Skeletal muscle cell (primary cell): ENCODE results near the gene SLC22A4.

Experiments used
- DNase-seq: peaks from one replicate; pipeline ENCODE4 v3.0.0-alpha.2; 2010; ENCODE audit warnings: low read depth
- H3K4me3 ChIP-seq: 2 replicates; pipeline ENCODE4 v1.5.1; 2011; ENCODE audit warnings: low read depth, mild to moderate bottlenecking, control low read depth, low read length, moderate library complexity

SLC22A4 gene

GRCh38 chr5:132319975-132320374, 25.8 kb downstream of the SLC22A4 start:
- no peak overlapping the region for H3K4me3 ChIP-seq
- no peak for DNase-seq

- no peak overlapping the region for H3K4me3 ChIP-seq
- DNase-seq: no peak
Observed at GRCh38 chr5:132321109-132321721, 27.0 kb downstream of the SLC22A4 start.

GRCh38 chr5:132322266-132322665, 28.1 kb downstream of the SLC22A4 start:
- no peak overlapping the region for H3K4me3 ChIP-seq
- no peak for DNase-seq

GRCh38 chr5:132323202-132323601, 29.0 kb downstream of the SLC22A4 start:
- H3K4me3 ChIP-seq: no peak overlapping the region
- no peak for DNase-seq

GRCh38 chr5:132325691-132326090, 31.5 kb downstream of the SLC22A4 start:
- no peak overlapping the region for H3K4me3 ChIP-seq
- no peak for DNase-seq

GRCh38 chr5:132327252-132327955, 33.2 kb downstream of the SLC22A4 start:
- DNase-seq: no peak
- H3K4me3 ChIP-seq: no peak overlapping the region

- no peak overlapping the region for H3K4me3 ChIP-seq
- DNase-seq: no peak
Observed at GRCh38 chr5:132334812-132335211, 40.6 kb downstream of the SLC22A4 start.

GRCh38 chr5:132335402-132335801, 41.2 kb downstream of the SLC22A4 start:
- no peak for DNase-seq

GRCh38 chr5:132339502-132339901, 45.3 kb downstream of the SLC22A4 start:
- H3K4me3 ChIP-seq: no peak overlapping the region
- no peak for DNase-seq

More at GRCh38 chr5:132335402-132335801, 41.2 kb downstream of the SLC22A4 start:
- no peak overlapping the region for H3K4me3 ChIP-seq

- no peak for DNase-seq
- no peak overlapping the region for H3K4me3 ChIP-seq
Observed at GRCh38 chr5:132342291-132343180, 48.3 kb downstream of the SLC22A4 start.

GRCh38 chr5:132344775-132345514, 50.8 kb downstream of the SLC22A4 start:
- no peak for DNase-seq

GRCh38 chr5:132353486-132353995, 59.3 kb downstream of the SLC22A4 start:
- no peak overlapping the region for H3K4me3 ChIP-seq
- no peak for DNase-seq

More at GRCh38 chr5:132344775-132345514, 50.8 kb downstream of the SLC22A4 start:
- no peak overlapping the region for H3K4me3 ChIP-seq

- DNase-seq: no peak
- no peak overlapping the region for H3K4me3 ChIP-seq
Observed at GRCh38 chr5:132354381-132355139, 60.4 kb downstream of the SLC22A4 start.

- no peak overlapping the region for H3K4me3 ChIP-seq
- DNase-seq: no peak
Observed at GRCh38 chr5:132355140-132355765, 61.1 kb downstream of the SLC22A4 start.

- no peak for DNase-seq
- H3K4me3 ChIP-seq: no peak overlapping the region
Observed at GRCh38 chr5:132358775-132359174, 64.6 kb downstream of the SLC22A4 start.

GRCh38 chr5:132362086-132362485, 67.9 kb downstream of the SLC22A4 start:
- H3K4me3 ChIP-seq: no peak overlapping the region
- DNase-seq: no peak

- no peak overlapping the region for H3K4me3 ChIP-seq
- DNase-seq: peak; percentile 93
Observed at GRCh38 chr5:132363431-132364112, 69.4 kb downstream of the SLC22A4 start.

- no peak overlapping the region for H3K4me3 ChIP-seq
- peak; percentile 91 for DNase-seq
Observed at GRCh38 chr5:132364319-132364718, 70.1 kb downstream of the SLC22A4 start.
